ENCODE data around the gene PTBP3.

PTBP3 gene

GRCh38 chr9:112170968-112171367, 162.5 kb downstream of the PTBP3 start:
- H3K36me3 ChIP-seq (ENCODE audit: insufficient read depth, low read length), result no peaks in the 10 kb centered on the region

GRCh38 chr9:112170235-112170634, 163.2 kb downstream of the PTBP3 start:
- no peak overlapping the region for H3K4me2 ChIP-seq (ENCODE audit: low read depth, low read length, poor library complexity, severe bottlenecking)
- H3K4me3 ChIP-seq (ENCODE audit: low read length, poor library complexity, severe bottlenecking), result no peak overlapping the region
- H3K9me3 ChIP-seq (ENCODE audit: insufficient read depth, low read depth, low read length), result no peaks in the 10 kb centered on the region
- H4K20me1 ChIP-seq (ENCODE audit: insufficient read depth, low read length, poor library complexity, severe bottlenecking), result no peaks in the 10 kb centered on the region
- no peak overlapping the region for H2AFZ ChIP-seq (ENCODE audit: low read length)
- no peak overlapping the region for H3K9ac ChIP-seq (ENCODE audit: low read depth, low read length, poor library complexity, severe bottlenecking)
- no peaks in the 10 kb centered on the region for H3F3A ChIP-seq (ENCODE audit: low read depth)
- H3K27me3 ChIP-seq (ENCODE audit: insufficient read depth, low read length, poor library complexity, severe bottlenecking), result no peaks in the 10 kb centered on the region
- peaks cover 62% of the 10 kb centered on the region for H3K4me1 ChIP-seq (ENCODE audit: insufficient read depth, low read length, poor library complexity, severe bottlenecking)
- peaks cover 37% of the 10 kb centered on the region for H3K79me2 ChIP-seq (ENCODE audit: insufficient read depth, low read length)
- no peaks in the 10 kb centered on the region for H3K36me3 ChIP-seq (ENCODE audit: insufficient read depth, low read length)
- H3K9me2 ChIP-seq (replicated peaks; ENCODE audit: low read depth, low read length), result no peaks in the 10 kb centered on the region
- TF ChIP-seq CTCF (conservative IDR thresholded peaks at IDR 0.05; ENCODE audit: low read length), result no peak
- TF ChIP-seq EZH2phosphoT487 (IDR thresholded peaks at IDR 0.05; ENCODE audit: borderline replicate concordance), result no peak

More at GRCh38 chr9:112170968-112171367, 162.5 kb downstream of the PTBP3 start:
- Histone ChIP-seq H3F3A (ENCODE audit: low read depth) (no peaks in the 10 kb centered on the region), H4K20me1 (ENCODE audit: insufficient read depth, low read length, poor library complexity, severe bottlenecking) (no peaks in the 10 kb centered on the region), H3K9me2 (replicated peaks; ENCODE audit: low read depth, low read length) (no peaks in the 10 kb centered on the region), H3K79me2 (ENCODE audit: insufficient read depth, low read length) (peaks cover 37% of the 10 kb centered on the region), H3K4me1 (ENCODE audit: insufficient read depth, low read length, poor library complexity, severe bottlenecking) (peaks cover 67% of the 10 kb centered on the region), H3K27me3 (ENCODE audit: insufficient read depth, low read length, poor library complexity, severe bottlenecking) (no peaks in the 10 kb centered on the region), H3K9me3 (ENCODE audit: insufficient read depth, low read depth, low read length) (no peaks in the 10 kb centered on the region), H2AFZ (ENCODE audit: low read length) (no peak overlapping the region), H3K9ac (ENCODE audit: low read depth, low read length, poor library complexity, severe bottlenecking) (no peak overlapping the region), H3K4me2 (ENCODE audit: low read depth, low read length, poor library complexity, severe bottlenecking) (peak overlapping the region; percentile 18), H3K4me3 (ENCODE audit: low read length, poor library complexity, severe bottlenecking) (no peak overlapping the region)
- TF ChIP-seq EZH2phosphoT487 (IDR thresholded peaks at IDR 0.05; ENCODE audit: borderline replicate concordance) (no peak), CTCF (conservative IDR thresholded peaks at IDR 0.05; ENCODE audit: low read length) (no peak)

- no peaks in the 10 kb centered on the region for H3K27me3 ChIP-seq (ENCODE audit: insufficient read depth, low read length, poor library complexity, severe bottlenecking)
- no peak overlapping the region for H3K4me3 ChIP-seq (ENCODE audit: low read length, poor library complexity, severe bottlenecking)
- TF ChIP-seq EZH2phosphoT487 (IDR thresholded peaks at IDR 0.05; ENCODE audit: borderline replicate concordance), result no peak
- TF ChIP-seq CTCF (conservative IDR thresholded peaks at IDR 0.05; ENCODE audit: low read length), result no peak
- H4K20me1 ChIP-seq (ENCODE audit: insufficient read depth, low read length, poor library complexity, severe bottlenecking), result no peaks in the 10 kb centered on the region
- no peaks in the 10 kb centered on the region for H3K9me2 ChIP-seq (replicated peaks; ENCODE audit: low read depth, low read length)
- H2AFZ ChIP-seq (ENCODE audit: low read length), result no peak overlapping the region
- no peaks in the 10 kb centered on the region for H3F3A ChIP-seq (ENCODE audit: low read depth)
- H3K4me1 ChIP-seq (ENCODE audit: insufficient read depth, low read length, poor library complexity, severe bottlenecking), result peaks cover 61% of the 10 kb centered on the region
- no peaks in the 10 kb centered on the region for H3K9me3 ChIP-seq (ENCODE audit: insufficient read depth, low read depth, low read length)
- H3K36me3 ChIP-seq (ENCODE audit: insufficient read depth, low read length), result no peaks in the 10 kb centered on the region
- peaks cover 37% of the 10 kb centered on the region for H3K79me2 ChIP-seq (ENCODE audit: insufficient read depth, low read length)
- no peak overlapping the region for H3K4me2 ChIP-seq (ENCODE audit: low read depth, low read length, poor library complexity, severe bottlenecking)
- no peak overlapping the region for H3K9ac ChIP-seq (ENCODE audit: low read depth, low read length, poor library complexity, severe bottlenecking)
Measured at GRCh38 chr9:112169368-112169767, 164.1 kb downstream of the PTBP3 start.

All from Loucy (cell line).